ENCODE data around the gene EPSTI1. TPM values are rescaled to one million over a fixed set of nuclear protein-coding genes. Genes with fewer than 3 reads are reported as not detected.
"Not testable (repeated sequence)": the region's sequence is repeated elsewhere in the genome, so short reads cannot be mapped to it uniquely, and the experiment has no call there.

EPSTI1 gene
- total RNA-seq, 1 experiment from 2014 or later: 8.4 TPM

DNA sequence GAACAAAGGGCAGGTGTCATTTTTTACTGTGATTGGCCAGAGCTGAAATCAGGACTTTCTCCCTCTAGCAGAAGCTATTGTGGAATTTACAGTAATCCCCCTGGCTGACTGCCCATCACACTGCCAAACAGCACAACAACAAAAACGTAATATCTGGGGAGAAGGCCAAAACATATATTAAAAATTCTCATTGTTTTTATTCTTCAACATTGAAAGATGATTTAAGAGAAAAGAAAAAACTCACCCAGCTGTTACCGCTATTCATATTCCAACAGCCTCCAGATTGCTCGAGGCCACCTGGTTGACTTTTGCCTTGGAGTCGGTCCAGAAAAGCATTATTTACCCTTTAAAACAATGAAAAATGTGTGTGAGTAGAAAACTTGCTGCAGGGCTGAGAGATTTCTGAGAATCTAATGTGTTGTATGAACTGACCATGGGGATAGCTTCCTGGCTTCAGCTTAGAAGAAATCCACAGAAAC lies 97.2 kb downstream of the EPSTI1 start:
- DNase-seq (ENCODE audit: low read depth): peak; percentile 72

GRCh38 chr13:42893214-42893671 lies 98.8 kb downstream of the EPSTI1 start:
- DNase-seq (ENCODE audit: low read depth): peak; percentile 75

- peak; percentile 30 for DNase-seq (ENCODE audit: low read depth)
Observed at GRCh38 chr13:42892760-42893159, 99.3 kb downstream of the EPSTI1 start.

GRCh38 chr13:42891591-42891990 lies 100.5 kb downstream of the EPSTI1 start:
- no peak for DNase-seq (ENCODE audit: low read depth)

GRCh38 chr13:42885325-42885724 lies 106.7 kb downstream of the EPSTI1 start:
- DNase-seq (ENCODE audit: low read depth): no peak

GRCh38 chr13:42883771-42884467 lies 108.1 kb downstream of the EPSTI1 start:
- DNase-seq (ENCODE audit: low read depth): peak; percentile 86

DNA sequence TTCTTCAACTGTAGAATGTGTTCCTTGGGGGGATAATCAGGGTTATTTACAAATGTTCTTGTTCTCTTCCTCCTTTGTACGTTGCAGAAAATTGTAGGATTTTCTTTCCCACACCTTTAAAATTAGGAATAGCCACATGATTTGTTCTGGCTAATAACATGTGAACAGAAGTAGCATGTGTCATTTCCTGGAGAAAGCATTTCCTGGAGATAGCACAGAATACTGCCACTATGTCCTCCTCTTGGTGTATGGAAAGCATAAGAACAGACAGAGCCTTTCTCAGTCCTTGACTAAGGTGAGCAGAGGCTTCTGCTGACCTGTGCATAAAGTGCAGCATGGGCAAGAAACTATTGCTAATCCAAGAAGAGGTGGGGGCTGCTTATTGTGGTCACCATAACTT lies 108.9 kb downstream of the EPSTI1 start:
- DNase-seq (ENCODE audit: low read depth): peak; percentile 29

DNA sequence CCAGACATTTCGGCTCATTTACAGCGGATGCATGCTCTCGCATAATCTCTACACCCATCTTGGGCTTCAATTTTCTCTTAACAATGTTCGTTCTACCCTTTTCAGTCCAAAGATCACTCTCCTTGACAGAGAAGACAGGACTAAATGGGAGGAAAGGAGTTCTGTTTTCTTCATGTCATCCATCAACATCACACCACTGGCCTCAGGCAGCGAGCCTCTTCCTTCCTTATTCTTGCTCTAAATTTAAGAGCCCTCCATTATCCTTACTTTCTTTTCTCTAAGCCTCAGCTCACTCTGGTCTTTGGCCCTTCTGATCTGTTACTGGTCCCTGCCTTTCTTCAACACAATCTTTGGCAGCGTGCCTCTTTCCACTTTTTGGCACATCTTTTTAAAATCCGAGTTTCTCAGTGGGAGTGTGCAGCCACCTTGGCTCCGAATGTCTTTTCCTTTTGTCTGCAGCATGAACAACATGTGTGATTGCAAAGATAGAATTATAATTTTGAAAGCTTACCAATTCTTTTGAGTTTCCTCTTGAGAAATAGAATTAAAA lies 111.9 kb downstream of the EPSTI1 start:
- no peak for DNase-seq (ENCODE audit: low read depth)

- DNase-seq (ENCODE audit: low read depth): no peak
Observed at GRCh38 chr13:42878721-42879120, 113.3 kb downstream of the EPSTI1 start.

DNA sequence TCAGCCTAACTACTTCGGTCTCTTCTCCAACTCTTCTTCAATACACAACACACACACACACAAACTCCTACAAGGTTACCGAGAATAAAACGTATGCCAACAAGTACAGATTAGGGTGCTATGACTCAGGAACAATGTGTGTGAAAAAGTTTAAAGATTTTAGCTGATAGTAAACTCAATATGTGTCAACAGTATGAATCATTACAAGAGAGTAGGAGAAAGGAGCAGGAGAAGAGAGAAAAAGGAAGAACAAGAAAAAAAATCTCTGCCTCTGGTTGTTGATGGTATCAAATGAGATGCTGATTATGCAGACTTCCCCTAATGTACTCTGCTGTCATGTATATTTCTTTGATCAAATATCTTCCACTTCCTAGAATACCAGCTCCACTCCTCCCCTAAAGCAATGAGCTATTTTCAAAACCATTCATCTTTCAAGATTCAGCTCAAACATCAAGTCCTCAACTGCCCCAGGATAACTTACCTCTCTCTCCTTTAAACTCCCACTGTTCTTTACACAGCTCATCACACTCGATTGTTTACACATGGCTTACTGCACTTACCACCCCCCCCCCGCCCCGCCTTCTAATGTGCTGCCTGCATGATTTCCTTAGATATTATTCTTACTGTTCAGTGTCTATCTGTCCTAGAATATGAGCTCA lies 115.0 kb downstream of the EPSTI1 start:
- DNase-seq (ENCODE audit: low read depth): peak; percentile 77

DNA sequence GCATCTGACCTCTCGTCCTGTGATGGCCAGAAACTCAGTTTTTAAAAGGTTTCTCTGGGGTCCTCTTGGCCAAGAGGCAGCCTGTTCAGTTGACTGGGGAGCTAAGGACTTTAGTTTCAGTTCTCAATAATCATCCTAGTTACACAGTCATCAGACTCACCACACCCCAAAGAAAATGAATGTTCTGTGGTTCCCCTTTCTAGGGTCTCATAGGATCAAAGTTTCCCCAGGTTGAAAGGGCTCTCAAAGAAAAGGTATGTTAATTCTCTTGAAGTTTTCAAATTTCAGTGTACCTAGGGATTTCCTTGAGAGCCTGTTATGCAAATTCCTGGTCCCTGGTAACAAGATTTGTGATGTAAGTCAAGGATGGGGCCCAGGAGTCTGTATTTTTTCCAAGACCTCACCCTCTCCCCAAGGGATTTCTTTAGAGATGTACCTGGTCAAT lies 115.7 kb downstream of the EPSTI1 start:
- no peak for DNase-seq (ENCODE audit: low read depth)

GRCh38 chr13:42875475-42876269 lies 116.4 kb downstream of the EPSTI1 start:
- peak; percentile 63 for DNase-seq (ENCODE audit: low read depth)

DNA sequence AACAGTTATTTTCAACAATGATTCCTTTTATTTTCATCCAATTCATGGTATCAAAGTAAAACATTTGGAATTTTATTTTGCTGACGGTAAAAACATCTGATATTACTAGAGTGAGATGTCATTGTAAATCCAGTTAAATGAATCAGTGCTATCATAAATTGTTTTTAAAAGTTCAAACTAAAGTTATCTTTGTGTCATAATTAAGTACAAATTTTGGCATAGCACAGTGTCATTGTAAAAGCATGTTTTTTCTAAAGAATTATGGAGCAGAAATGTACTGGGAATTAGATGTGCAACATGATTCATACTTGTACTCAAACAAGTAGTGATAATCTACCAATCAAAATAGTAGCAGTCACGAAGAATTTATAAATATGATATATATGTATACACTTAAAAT lies 117.8 kb downstream of the EPSTI1 start:
- no peak for DNase-seq (ENCODE audit: low read depth)

DNA sequence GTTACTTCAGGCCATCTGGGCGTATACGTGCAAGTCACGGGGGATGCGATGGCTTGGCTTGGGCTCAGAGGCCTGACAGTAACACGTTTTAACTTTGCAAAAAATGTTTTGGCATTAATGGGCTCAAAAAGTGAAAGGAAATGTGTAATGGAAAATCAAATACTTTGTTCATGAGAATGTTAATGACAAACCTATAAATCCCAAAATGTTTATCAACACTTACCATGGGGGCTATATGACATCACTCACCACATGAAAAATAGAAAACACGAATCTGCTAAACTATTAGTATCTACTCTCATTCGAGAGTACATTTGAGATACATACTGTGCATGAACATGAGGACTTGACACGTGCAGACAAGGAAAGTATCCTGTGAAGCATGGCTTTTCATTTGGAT lies 119.0 kb downstream of the EPSTI1 start:
- DNase-seq (ENCODE audit: low read depth): no peak

DNA sequence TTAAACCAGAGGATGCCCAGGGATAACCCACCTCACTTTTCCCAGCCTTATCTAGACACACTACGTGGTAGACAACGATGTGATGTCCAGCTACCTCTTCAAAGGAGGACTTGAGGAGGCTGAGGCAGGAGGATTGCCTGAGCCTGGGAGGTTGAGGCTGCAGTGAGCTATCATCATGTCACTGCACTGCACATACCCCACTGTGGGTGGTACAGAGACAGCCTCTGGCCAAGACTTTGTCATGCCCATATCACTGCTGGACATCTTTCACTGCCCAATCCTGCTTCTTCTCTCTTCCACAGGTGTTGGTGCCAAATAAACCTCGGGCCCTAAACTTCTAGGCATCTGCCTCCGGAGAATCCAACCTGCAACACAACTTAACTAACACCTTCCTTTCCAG lies 124.8 kb downstream of the EPSTI1 start:
- DNase-seq (ENCODE audit: low read depth): no peak

GRCh38 chr13:42865768-42866102 lies 126.3 kb downstream of the EPSTI1 start:
- no peak for DNase-seq (ENCODE audit: low read depth)

- DNase-seq (ENCODE audit: low read depth): no peak
Observed at GRCh38 chr13:42864952-42865767, 126.9 kb downstream of the EPSTI1 start.

- DNase-seq (ENCODE audit: low read depth): not testable (repeated sequence)
Observed at GRCh38 chr13:42862370-42862769, 129.7 kb downstream of the EPSTI1 start.

GRCh38 chr13:42860485-42860884 lies 131.6 kb downstream of the EPSTI1 start:
- no peak for DNase-seq (ENCODE audit: low read depth)

DNA sequence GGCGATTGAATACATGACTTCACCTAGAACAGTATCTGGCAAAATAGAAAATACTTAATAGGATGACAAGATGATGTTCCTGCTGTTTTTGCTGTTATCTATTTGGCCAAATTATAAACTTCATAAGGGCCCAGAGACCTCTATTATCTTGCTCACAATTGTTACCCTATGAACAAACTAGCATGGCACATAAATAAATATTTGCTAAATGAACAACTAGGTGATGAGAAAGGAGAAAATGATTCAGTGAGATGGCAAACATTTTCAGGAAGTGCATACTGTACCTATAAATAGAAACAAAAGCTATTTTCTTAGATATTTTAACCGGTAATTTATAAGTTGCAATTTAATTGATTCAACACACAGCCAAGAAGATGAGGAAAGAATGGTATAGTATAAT lies 132.3 kb downstream of the EPSTI1 start:
- DNase-seq (ENCODE audit: low read depth): no peak

DNA sequence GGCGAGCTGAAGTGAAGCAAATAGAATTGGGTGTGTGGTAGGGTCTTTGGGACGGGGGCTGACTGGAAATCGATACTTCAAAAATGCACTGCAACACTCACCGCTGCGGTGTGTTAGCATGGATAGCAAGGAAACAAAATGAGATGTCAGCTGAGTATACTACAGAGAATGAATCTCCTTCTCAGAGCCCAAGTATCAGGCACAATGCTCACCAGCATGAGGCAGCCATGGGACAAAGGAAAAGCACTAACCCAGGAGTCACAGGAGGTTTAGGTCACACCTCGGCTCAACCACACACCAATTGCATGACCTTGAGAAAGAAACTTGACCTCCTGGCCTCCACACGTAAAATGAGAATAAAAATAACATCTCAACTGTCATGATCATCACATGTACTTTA lies 136.6 kb downstream of the EPSTI1 start:
- no peak for DNase-seq (ENCODE audit: low read depth)
